OCI-LY3 (cell line): ENCODE data around the gene EPX.

ENCODE experiments used
- CTCF ChIP-seq: fragments of 200-600, 300-600 bp; sonication (generic); IDR thresholded peaks from 2 replicates; pipeline ENCODE4 v1.5.1; 2014; ENCODE audit warnings: antibody characterized with exemption, low read length, low read depth
- EZH2phosphoT487 ChIP-seq: fragments of 200-600 bp; shearing (Covaris generic); IDR thresholded peaks from 2 replicates; pipeline ENCODE4 v1.6.1; 2018; ENCODE audit warnings: antibody characterized with exemption, mixed run types, low read depth

- no peak for TF ChIP-seq CTCF
- no peak for TF ChIP-seq EZH2phosphoT487
These were observed 4.1 kb downstream of the EPX start for GRCh38 chr17:58196610-58197009.
